ENCODE measurements around the gene CRIM1. TPM values are rescaled to one million over a fixed set of nuclear protein-coding genes. Genes with fewer than 3 reads are reported as not detected.

CRIM1 gene
- total RNA-seq, 2 donors from 2014 or later: 26.7 to 26.9 TPM

DNA sequence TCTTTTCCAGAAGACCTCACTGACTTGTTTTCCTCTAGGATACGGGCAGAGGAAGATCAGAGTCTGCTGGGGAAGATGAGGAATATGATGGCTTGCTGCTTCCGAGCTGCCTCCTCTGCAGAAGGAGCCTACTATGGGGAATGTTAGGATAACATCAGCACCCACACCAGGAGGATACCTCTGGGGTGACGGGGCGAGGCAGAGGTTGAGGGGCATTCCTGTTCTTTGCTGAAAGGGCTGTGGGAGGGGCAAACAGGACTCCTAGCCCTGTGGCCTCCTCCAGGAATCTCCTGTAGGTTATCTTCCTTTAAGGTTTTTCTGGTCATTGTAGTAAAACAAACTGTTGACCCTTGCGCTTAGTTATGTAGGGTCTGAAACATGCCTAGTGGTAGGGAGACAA is 102.5 kb downstream of the CRIM1 start:
- Histone ChIP-seq H3K27me3 (ENCODE audit: control insufficient read depth, insufficient read depth, low read length, poor library complexity, severe bottlenecking) (no peaks in the 10 kb centered on the region), H3K4me1 (ENCODE audit: control insufficient read depth, insufficient read depth, low read length) (peaks cover 8% of the 10 kb centered on the region), H3K36me3 (ENCODE audit: control insufficient read depth, insufficient read depth, low read length) (peaks cover 28% of the 10 kb centered on the region), H3K4me3 (ENCODE audit: low read length) (no peak overlapping the region), H3K27ac (ENCODE audit: low read depth, low read length) (no peak overlapping the region), H3K9ac (ENCODE audit: extremely low read depth, low read length, poor library complexity, severe bottlenecking) (no peak overlapping the region), H3K9me3 (ENCODE audit: control insufficient read depth, low read length) (no peaks in the 10 kb centered on the region)
- no peak for DNase-seq
- H3K27me3 Mint-ChIP-seq (ENCODE audit: insufficient read depth): no peaks in the 10 kb centered on the region
- H3K27ac Mint-ChIP-seq: peak overlapping the region; percentile 41
- H3K36me3 Mint-ChIP-seq (ENCODE audit: low read depth): no peaks in the 10 kb centered on the region
- peaks cover 4% of the 10 kb centered on the region for H3K4me1 Mint-ChIP-seq
- TF ChIP-seq, protein P1, sequence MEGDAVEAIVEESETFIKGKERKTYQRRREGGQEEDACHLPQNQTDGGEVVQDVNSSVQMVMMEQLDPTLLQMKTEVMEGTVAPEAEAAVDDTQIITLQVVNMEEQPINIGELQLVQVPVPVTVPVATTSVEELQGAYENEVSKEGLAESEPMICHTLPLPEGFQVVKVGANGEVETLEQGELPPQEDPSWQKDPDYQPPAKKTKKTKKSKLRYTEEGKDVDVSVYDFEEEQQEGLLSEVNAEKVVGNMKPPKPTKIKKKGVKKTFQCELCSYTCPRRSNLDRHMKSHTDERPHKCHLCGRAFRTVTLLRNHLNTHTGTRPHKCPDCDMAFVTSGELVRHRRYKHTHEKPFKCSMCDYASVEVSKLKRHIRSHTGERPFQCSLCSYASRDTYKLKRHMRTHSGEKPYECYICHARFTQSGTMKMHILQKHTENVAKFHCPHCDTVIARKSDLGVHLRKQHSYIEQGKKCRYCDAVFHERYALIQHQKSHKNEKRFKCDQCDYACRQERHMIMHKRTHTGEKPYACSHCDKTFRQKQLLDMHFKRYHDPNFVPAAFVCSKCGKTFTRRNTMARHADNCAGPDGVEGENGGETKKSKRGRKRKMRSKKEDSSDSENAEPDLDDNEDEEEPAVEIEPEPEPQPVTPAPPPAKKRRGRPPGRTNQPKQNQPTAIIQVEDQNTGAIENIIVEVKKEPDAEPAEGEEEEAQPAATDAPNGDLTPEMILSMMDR (conservative IDR thresholded peaks at IDR 0.05): no peak
- 88 to 100% methylated on average over 1 to 5 of the region's 5 CpGs for WGBS, 2 experiments (ENCODE audit: insufficient coverage in 1 of 2, insufficient read length in 1 of 2)
- H3K4me3 Mint-ChIP-seq: no peak overlapping the region
- no peaks in the 10 kb centered on the region for H3K9me3 Mint-ChIP-seq

DNA sequence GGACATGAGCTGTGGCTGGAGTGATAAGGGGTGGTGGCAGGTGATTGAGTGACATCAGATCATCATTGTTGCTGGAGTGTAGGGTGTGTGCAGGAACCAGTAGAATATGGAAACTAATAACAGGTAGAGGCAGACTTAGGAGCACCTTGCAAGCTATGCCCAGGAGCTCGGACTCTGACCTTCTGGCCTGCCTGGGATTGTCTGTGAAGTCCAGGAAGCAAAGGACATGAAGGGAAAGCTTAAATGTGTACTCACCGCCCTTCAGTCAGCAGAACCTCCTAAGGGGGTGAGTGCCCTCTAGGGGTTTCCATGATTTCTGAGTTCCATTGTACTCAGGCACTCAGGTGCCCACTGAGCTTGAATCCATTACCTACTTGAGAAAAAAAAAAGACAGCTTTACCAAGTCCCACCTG is 104.2 kb downstream of the CRIM1 start:
- Mint-ChIP-seq H3K27me3 (ENCODE audit: insufficient read depth) (no peaks in the 10 kb centered on the region), H3K4me1 (peaks cover 4% of the 10 kb centered on the region), H3K27ac (no peak overlapping the region), H3K9me3 (no peaks in the 10 kb centered on the region), H3K36me3 (ENCODE audit: low read depth) (peaks cover 5% of the 10 kb centered on the region), H3K4me3 (no peak overlapping the region)
- Histone ChIP-seq H3K9ac (ENCODE audit: extremely low read depth, low read length, poor library complexity, severe bottlenecking) (no peak overlapping the region), H3K36me3 (ENCODE audit: control insufficient read depth, insufficient read depth, low read length) (peaks cover 29% of the 10 kb centered on the region), H3K4me1 (ENCODE audit: control insufficient read depth, insufficient read depth, low read length) (peaks cover 8% of the 10 kb centered on the region), H3K27me3 (ENCODE audit: control insufficient read depth, insufficient read depth, low read length, poor library complexity, severe bottlenecking) (no peaks in the 10 kb centered on the region), H3K4me3 (ENCODE audit: low read length) (no peak overlapping the region), H3K27ac (ENCODE audit: low read depth, low read length) (no peak overlapping the region), H3K9me3 (ENCODE audit: control insufficient read depth, low read length) (no peaks in the 10 kb centered on the region)
- WGBS, 2 experiments (ENCODE audit: insufficient coverage in 1 of 2, insufficient read length in 1 of 2): 53% methylated on average over 2 of the region's 2 CpGs; no CpG with 5 or more reads in 1 of the 2 experiments
- TF ChIP-seq, protein P1 (conservative IDR thresholded peaks at IDR 0.05): peak; percentile 84
- DNase-seq: peak; percentile 84

DNA sequence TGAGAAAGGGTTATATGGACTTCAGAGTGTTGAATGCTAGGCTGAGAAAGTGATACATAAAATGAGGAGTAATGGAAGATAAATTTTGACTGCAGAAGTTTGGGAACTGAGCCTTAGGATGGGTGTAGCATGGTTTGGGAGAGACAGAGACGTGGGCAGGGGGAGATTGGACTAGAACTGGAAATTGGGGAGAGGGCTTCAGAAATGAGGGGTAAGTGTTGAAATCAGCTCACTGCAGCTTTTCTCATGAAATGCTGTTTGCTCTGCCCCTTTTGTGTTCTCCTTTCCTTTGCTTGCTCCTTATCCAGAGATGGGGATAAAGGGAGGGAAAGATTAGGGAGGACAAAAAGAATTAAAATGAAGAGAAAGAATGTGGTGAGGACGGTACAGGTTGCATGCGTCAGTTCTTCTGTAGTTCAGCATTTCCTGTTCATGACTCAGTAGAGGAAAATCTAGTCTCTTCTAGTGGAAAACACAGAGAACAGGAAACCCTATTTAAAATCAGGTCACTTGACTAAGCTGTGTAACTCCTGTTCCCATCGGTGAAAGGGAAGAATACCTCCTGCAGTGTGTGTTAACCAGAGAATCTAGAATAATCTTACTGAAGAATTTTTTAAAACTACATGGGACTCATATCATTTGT is 105.6 kb downstream of the CRIM1 start:
- no peaks in the 10 kb centered on the region for H3K27me3 Mint-ChIP-seq (ENCODE audit: insufficient read depth)

More for the DNA sequence above, 105.6 kb downstream of the CRIM1 start:
- Mint-ChIP-seq H3K4me1 (peaks cover 4% of the 10 kb centered on the region), H3K27ac (no peak overlapping the region), H3K4me3 (no peak overlapping the region), H3K36me3 (ENCODE audit: low read depth) (peaks cover 16% of the 10 kb centered on the region), H3K9me3 (no peaks in the 10 kb centered on the region)
- no peak for DNase-seq
- Histone ChIP-seq H3K9me3 (ENCODE audit: control insufficient read depth, low read length) (no peaks in the 10 kb centered on the region), H3K27ac (ENCODE audit: low read depth, low read length) (no peak overlapping the region), H3K9ac (ENCODE audit: extremely low read depth, low read length, poor library complexity, severe bottlenecking) (no peak overlapping the region), H3K4me3 (ENCODE audit: low read length) (no peak overlapping the region), H3K36me3 (ENCODE audit: control insufficient read depth, insufficient read depth, low read length) (peaks cover 42% of the 10 kb centered on the region), H3K4me1 (ENCODE audit: control insufficient read depth, insufficient read depth, low read length) (peaks cover 8% of the 10 kb centered on the region), H3K27me3 (ENCODE audit: control insufficient read depth, insufficient read depth, low read length, poor library complexity, severe bottlenecking) (no peaks in the 10 kb centered on the region)
- TF ChIP-seq, protein P1 (conservative IDR thresholded peaks at IDR 0.05): no peak
- 25 to 26% methylated on average over 2 to 4 of the region's 4 CpGs for WGBS, 2 experiments (ENCODE audit: insufficient coverage in 1 of 2, insufficient read length in 1 of 2)

Measured in endodermal cell (in vitro differentiated cells).